Measurements from ENCODE around the gene AP1G2. TPM values are rescaled to one million over a fixed set of nuclear protein-coding genes. Genes with fewer than 3 reads are reported as not detected.
A peak's percentile ranks its signal among the peaks of the same experiment; 100 is the strongest.

The AP1G2 gene
- total and polyA plus RNA-seq, 2 of the 13 experiments (the other 11 are each of a cell fraction or from before 2014, with no cell fraction given): 96.9 to 611 TPM

DNA sequence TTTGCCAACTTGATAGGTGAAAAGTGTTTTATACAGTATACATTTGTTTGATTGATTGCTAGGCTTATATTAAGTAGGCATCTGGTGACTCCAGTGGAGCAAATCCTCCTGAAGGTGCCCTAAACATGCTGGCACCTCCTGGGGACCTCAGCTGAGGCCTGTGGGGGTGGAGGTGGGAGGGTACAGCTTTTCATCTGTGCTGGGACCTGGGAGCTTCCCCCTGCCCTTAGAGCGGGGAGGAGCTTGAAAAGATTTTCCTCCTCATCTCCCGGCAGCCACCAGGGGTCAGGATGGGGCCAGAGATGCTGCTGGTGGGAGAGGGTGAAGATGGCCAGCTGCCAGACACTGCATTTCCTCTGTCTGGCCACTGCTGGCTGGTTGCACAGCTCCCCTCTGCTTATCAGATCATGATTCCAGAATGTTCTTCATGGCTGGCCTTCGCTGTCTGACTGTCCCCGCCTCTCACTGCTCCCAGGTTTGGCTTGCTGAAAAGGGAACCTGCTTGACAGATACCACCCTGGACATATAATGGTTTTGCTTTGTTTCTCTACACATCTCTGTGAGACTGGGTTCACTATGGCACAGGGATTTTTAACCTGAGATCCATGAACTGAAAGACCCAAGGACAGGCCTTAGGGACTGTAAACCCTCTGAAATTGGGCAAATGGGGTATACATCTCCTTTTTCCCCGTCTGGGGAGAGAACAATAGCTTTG is 21.4 kb upstream of the AP1G2 start (continued):
- TF ChIP-seq SMARCC2 (IDR thresholded peaks at IDR 0.05): no peak
- TF ChIP-seq TCF7L2 (IDR thresholded peaks at IDR 0.05; ENCODE audit: low read depth, low read length): no peak
- TF ChIP-seq ZNF724P (CRISPR knock-in tag; IDR thresholded peaks at IDR 0.05; ENCODE audit: borderline replicate concordance): peak; percentile 96
- peak; percentile 99 for TF ChIP-seq SMAD3 (CRISPR knock-in tag; IDR thresholded peaks at IDR 0.05)
- peak; percentile 47; the same call in 1 of the 2 replicates for TF ChIP-seq ZNF770 (CRISPR knock-in tag; IDR thresholded peaks at IDR 0.05)
- TF ChIP-seq ZNF441 (CRISPR knock-in tag; IDR thresholded peaks at IDR 0.05; ENCODE audit: borderline replicate concordance): peak; percentile 63; the same call in 1 of the 2 replicates
- TF ChIP-seq ZNF713 (CRISPR knock-in tag; IDR thresholded peaks at IDR 0.05): 0 out of 2 replicates have a peak, but pooled peaks have one; percentile 33
- TF ChIP-seq ARID3A (IDR thresholded peaks at IDR 0.05; ENCODE audit: low read depth, low read length): peak; percentile 95
- TF ChIP-seq, protein P1, sequence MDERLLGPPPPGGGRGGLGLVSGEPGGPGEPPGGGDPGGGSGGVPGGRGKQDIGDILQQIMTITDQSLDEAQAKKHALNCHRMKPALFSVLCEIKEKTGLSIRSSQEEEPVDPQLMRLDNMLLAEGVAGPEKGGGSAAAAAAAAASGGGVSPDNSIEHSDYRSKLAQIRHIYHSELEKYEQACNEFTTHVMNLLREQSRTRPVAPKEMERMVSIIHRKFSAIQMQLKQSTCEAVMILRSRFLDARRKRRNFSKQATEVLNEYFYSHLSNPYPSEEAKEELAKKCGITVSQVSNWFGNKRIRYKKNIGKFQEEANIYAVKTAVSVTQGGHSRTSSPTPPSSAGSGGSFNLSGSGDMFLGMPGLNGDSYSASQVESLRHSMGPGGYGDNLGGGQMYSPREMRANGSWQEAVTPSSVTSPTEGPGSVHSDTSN (CRISPR knock-in tag; IDR thresholded peaks at IDR 0.05): no peak
- TF ChIP-seq, protein P2, sequence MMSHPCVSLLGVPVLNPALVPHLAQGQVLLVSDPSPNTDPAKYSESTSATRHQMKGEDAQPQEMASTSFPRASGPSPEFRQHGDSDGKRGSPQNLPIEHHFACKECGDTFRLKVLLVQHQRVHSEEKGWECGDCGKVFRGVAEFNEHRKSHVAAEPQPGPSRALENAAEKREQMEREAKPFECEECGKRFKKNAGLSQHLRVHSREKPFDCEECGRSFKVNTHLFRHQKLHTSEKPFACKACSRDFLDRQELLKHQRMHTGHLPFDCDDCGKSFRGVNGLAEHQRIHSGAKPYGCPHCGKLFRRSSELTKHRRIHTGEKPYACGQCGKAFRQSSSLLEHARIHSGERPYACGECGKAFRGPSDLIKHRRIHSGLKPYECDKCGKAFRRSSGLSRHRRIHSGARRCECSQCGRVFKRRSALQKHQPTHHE (CRISPR knock-in tag; IDR thresholded peaks at IDR 0.05; ENCODE audit: borderline replicate concordance): no peak; the same call in 1 of the 2 replicates
- 0 out of 2 replicates have a peak, but pooled peaks have one; percentile 77 for TF ChIP-seq ZNF30 (CRISPR knock-in tag; IDR thresholded peaks at IDR 0.05)
- peak; percentile 82 for TF ChIP-seq ZNF709 (CRISPR knock-in tag; IDR thresholded peaks at IDR 0.05)
- TF ChIP-seq NFKBIZ (CRISPR knock-in tag; IDR thresholded peaks at IDR 0.05): peak; percentile 95
- TF ChIP-seq ZNF296 (CRISPR knock-in tag; conservative IDR thresholded peaks at IDR 0.05): no peak
